HEK293 (cell line): Measurements from ENCODE around the gene RPS28.

Experiments used
- ELK4 ChIP-seq: IDR thresholded peaks from 2 replicates; pipeline ENCODE4 v1.6.1; 2011; ENCODE audit warnings: mild to moderate bottlenecking, low read depth, low read length, borderline replicate concordance
- OSR2 ChIP-seq: fragments of 450-650 bp; formaldehyde crosslinking; IDR thresholded peaks from 2 replicates; pipeline ENCODE4 v1.5.1; 2016; ENCODE audit warnings: missing biosample characterization, missing genetic modification characterization
- PATZ1 ChIP-seq: fragments of 450-650 bp; formaldehyde crosslinking; IDR thresholded peaks from 2 replicates; pipeline ENCODE4 v1.5.1; 2016; ENCODE audit warnings: missing biosample characterization, missing genetic modification characterization
- ZBTB1 ChIP-seq: fragments of 450-650 bp; formaldehyde crosslinking; IDR thresholded peaks from 2 replicates; pipeline ENCODE4 v1.5.1; 2016; ENCODE audit warnings: missing biosample characterization, missing genetic modification characterization
- ZBTB10 ChIP-seq: fragments of 450-650 bp; formaldehyde crosslinking; IDR thresholded peaks from 2 replicates; pipeline ENCODE4 v1.5.1; 2016; ENCODE audit warnings: missing biosample characterization, missing genetic modification characterization
- ZBTB17 ChIP-seq: fragments of 450-650 bp; formaldehyde crosslinking; IDR thresholded peaks from 2 replicates; pipeline ENCODE4 v1.5.1; 2016; ENCODE audit warnings: missing biosample characterization, missing genetic modification characterization
- ZBTB44 ChIP-seq: fragments of 450-650 bp; IDR thresholded peaks from 2 replicates; pipeline ENCODE4 v1.5.1; 2018; ENCODE audit warnings: missing biosample characterization, mild to moderate bottlenecking, missing genetic modification characterization
- ZBTB49 ChIP-seq: fragments of 450-650 bp; formaldehyde crosslinking; IDR thresholded peaks from 2 replicates; pipeline ENCODE4 v1.5.1; 2016; ENCODE audit warnings: missing biosample characterization, missing genetic modification characterization, low read depth
- ZBTB8A ChIP-seq: fragments of 450-650 bp; formaldehyde crosslinking; IDR thresholded peaks from 2 replicates; pipeline ENCODE4 v1.5.1; 2016; ENCODE audit warnings: missing biosample characterization, missing genetic modification characterization
- ZIC2 ChIP-seq: fragments of 450-650 bp; formaldehyde crosslinking; IDR thresholded peaks from 2 replicates; pipeline ENCODE4 v1.5.1; 2016; ENCODE audit warnings: missing biosample characterization, missing genetic modification characterization
- ZNF146 ChIP-seq: fragments of 450-650 bp; formaldehyde crosslinking; IDR thresholded peaks from 2 replicates; pipeline ENCODE4 v1.5.1; 2016; ENCODE audit warnings: missing biosample characterization, missing genetic modification characterization
- ZNF2 ChIP-seq: fragments of 450-650 bp; formaldehyde crosslinking; IDR thresholded peaks from 2 replicates; pipeline ENCODE4 v1.5.1; 2016; ENCODE audit warnings: missing biosample characterization, missing genetic modification characterization
- ZNF211 ChIP-seq: fragments of 450-650 bp; formaldehyde crosslinking; IDR thresholded peaks from 2 replicates; pipeline ENCODE4 v1.5.1; 2016; ENCODE audit warnings: low read depth, missing biosample characterization, missing genetic modification characterization
- ZNF248 ChIP-seq: fragments of 450-650 bp; formaldehyde crosslinking; IDR thresholded peaks from 2 replicates; pipeline ENCODE4 v1.5.1; 2017; ENCODE audit warnings: missing biosample characterization, missing genetic modification characterization
- ZNF280D ChIP-seq: fragments of 450-650 bp; formaldehyde crosslinking; IDR thresholded peaks from 2 replicates; pipeline ENCODE4 v1.5.1; 2016; ENCODE audit warnings: missing biosample characterization, missing genetic modification characterization
- ZNF48 ChIP-seq: fragments of 450-650 bp; formaldehyde crosslinking; IDR thresholded peaks from 2 replicates; pipeline ENCODE4 v1.5.1; 2016; ENCODE audit warnings: missing biosample characterization, missing genetic modification characterization
- ZNF488 ChIP-seq: fragments of 450-650 bp; formaldehyde crosslinking; IDR thresholded peaks from 2 replicates; pipeline ENCODE4 v1.5.1; 2016; ENCODE audit warnings: missing biosample characterization, missing genetic modification characterization
- ZNF544 ChIP-seq: fragments of 450-650 bp; formaldehyde crosslinking; IDR thresholded peaks from 2 replicates; pipeline ENCODE4 v1.5.0; 2017; ENCODE audit warnings: missing biosample characterization, missing genetic modification characterization
- ZNF645 ChIP-seq: fragments of 450-650 bp; formaldehyde crosslinking; IDR thresholded peaks from 2 replicates; pipeline ENCODE4; 2016; ENCODE audit warnings: missing biosample characterization, missing genetic modification characterization
- ZNF701 ChIP-seq: fragments of 450-650 bp; formaldehyde crosslinking; IDR thresholded peaks from 2 replicates; pipeline ENCODE4 v1.5.1; 2016; ENCODE audit warnings: missing biosample characterization, missing genetic modification characterization
- ZNF792 ChIP-seq: fragments of 450-650 bp; formaldehyde crosslinking; IDR thresholded peaks from 2 replicates; pipeline ENCODE4 v1.5.1; 2016; ENCODE audit warnings: missing biosample characterization, missing genetic modification characterization
- ZSCAN23 ChIP-seq: fragments of 450-650 bp; formaldehyde crosslinking; IDR thresholded peaks from 2 replicates; pipeline ENCODE4 v1.5.1; 2016; ENCODE audit warnings: missing biosample characterization, missing genetic modification characterization

The RPS28 gene

GRCh38 chr19:8307400-8307964, 13.8 kb upstream of the RPS28 start (continued):
- TF ChIP-seq ZNF280D (tag by site-specific recombination) (no peak; the same call in 1 of the 2 replicates), ZNF2 (tag by site-specific recombination) (peak; percentile 68; the same call in 1 of the 2 replicates), ZBTB49 (no peak), ZNF701 (tag by site-specific recombination) (no peak), ZNF248 (tag by site-specific recombination) (no peak), ZBTB17 (tag by site-specific recombination) (no peak), ZSCAN23 (0 out of 2 replicates have a peak, but pooled peaks have one; percentile 6), OSR2 (no peak), ZNF146 (tag by site-specific recombination) (0 out of 2 replicates have a peak, but pooled peaks have one; percentile 12), ELK4 (no peak), ZNF792 (no peak), ZBTB44 (tag by site-specific recombination) (no peak), ZBTB10 (tag by site-specific recombination) (peak; percentile 58; the same call in 1 of the 2 replicates), ZIC2 (no peak), ZBTB1 (tag by site-specific recombination) (no peak), ZNF544 (tag by site-specific recombination) (no peak), ZBTB8A (tag by site-specific recombination) (no peak), PATZ1 (tag by site-specific recombination) (no peak), ZNF488 (tag by site-specific recombination) (no peak), ZNF645 (tag by site-specific recombination) (peak; percentile 67; the same call in 1 of the 2 replicates), ZNF211 (tag by site-specific recombination) (no peak), ZNF48 (tag by site-specific recombination) (no peak)
